H9 (cell line): ENCODE data around the gene ULK2. TPM values are rescaled to one million over a fixed set of nuclear protein-coding genes. Genes with fewer than 3 reads are reported as not detected.

Source experiments
- DNase-seq: peaks from one replicate; pipeline ENCODE4 v3.0.0-alpha.2; 2017
- H2AFZ ChIP-seq: one replicate; pipeline ENCODE4 v1.6.1; 2013; ENCODE audit warnings: mild to moderate bottlenecking, low read length, control low read depth, moderate library complexity
- H2AK5ac ChIP-seq: 2 replicates; pipeline ENCODE4 v1.6.1; 2013; ENCODE audit warnings: low read length, control low read depth, mixed read lengths; ENCODE audit not compliant: insufficient read length
- H2BK120ac ChIP-seq: one replicate; pipeline ENCODE4 v1.6.1; 2013; ENCODE audit warnings: low read depth, mild to moderate bottlenecking, low read length, control low read depth, inconsistent platforms; ENCODE audit not compliant: poor library complexity, severe bottlenecking
- H2BK12ac ChIP-seq: 2 replicates; pipeline ENCODE4 v1.6.1; 2013; ENCODE audit warnings: low read length, control low read depth, mixed read lengths, low read depth; ENCODE audit not compliant: insufficient read length
- H2BK15ac ChIP-seq: 2 replicates; pipeline ENCODE4 v1.6.1; 2013; ENCODE audit warnings: low read depth, low read length, control low read depth
- H2BK20ac ChIP-seq: one replicate; pipeline ENCODE4 v1.6.1; 2013; ENCODE audit warnings: low read depth, mild to moderate bottlenecking, low read length, control low read depth, inconsistent platforms; ENCODE audit not compliant: poor library complexity, severe bottlenecking
- H2BK5ac ChIP-seq: 2 replicates; pipeline ENCODE4 v1.6.1; 2013; ENCODE audit warnings: low read length, control low read depth, mixed read lengths; ENCODE audit not compliant: insufficient read length
- H3K14ac ChIP-seq: 2 replicates; pipeline ENCODE4 v1.6.1; 2013; ENCODE audit warnings: low read length, control low read depth; ENCODE audit not compliant: insufficient read depth
- H3K18ac ChIP-seq: 2 replicates; pipeline ENCODE4 v1.6.1; 2013; ENCODE audit warnings: low read depth, mild to moderate bottlenecking, mixed read lengths, low read length, control low read depth; ENCODE audit not compliant: insufficient read length
- H3K23ac ChIP-seq: 2 replicates; pipeline ENCODE4 v1.6.1; 2013; ENCODE audit warnings: low read length, control low read depth, mixed read lengths, low read depth; ENCODE audit not compliant: insufficient read length
- H3K23me2 ChIP-seq: 2 replicates; pipeline ENCODE4 v1.6.1; 2013; ENCODE audit warnings: low read depth, mild to moderate bottlenecking, mixed read lengths, low read length, control low read depth; ENCODE audit not compliant: insufficient read length, poor library complexity, severe bottlenecking
- H3K27ac ChIP-seq: 2 replicates; pipeline ENCODE4 v1.5.1; 2013; ENCODE audit warnings: low read length, control low read depth, mixed read lengths, low read depth; ENCODE audit not compliant: insufficient read length
- H3K27me3 ChIP-seq: 2 replicates; pipeline ENCODE4 v1.6.1; 2013; ENCODE audit warnings: low read length, control low read depth, inconsistent platforms; ENCODE audit not compliant: insufficient read depth
- H3K4ac ChIP-seq: 2 replicates; pipeline ENCODE4 v1.6.1; 2013; ENCODE audit warnings: low read depth, mild to moderate bottlenecking, control low read depth, inconsistent platforms, low read length, moderate library complexity
- H3K4me1 ChIP-seq: 2 replicates; pipeline ENCODE4 v1.6.1; 2013; ENCODE audit warnings: low read length, control low read depth, inconsistent platforms; ENCODE audit not compliant: insufficient read depth
- H3K4me2 ChIP-seq: 2 replicates; pipeline ENCODE4 v1.6.1; 2013; ENCODE audit warnings: low read length, control low read depth, mixed read lengths; ENCODE audit not compliant: insufficient read length, insufficient read depth
- H3K56ac ChIP-seq: 2 replicates; pipeline ENCODE4 v1.6.1; 2013; ENCODE audit warnings: low read depth, mild to moderate bottlenecking, mixed read lengths, low read length, control low read depth; ENCODE audit not compliant: insufficient read length
- H3K79me1 ChIP-seq: 2 replicates; pipeline ENCODE4 v1.6.1; 2013; ENCODE audit warnings: low read depth, mild to moderate bottlenecking, moderate library complexity, low read length, control low read depth, inconsistent platforms; ENCODE audit not compliant: insufficient read depth, poor library complexity, severe bottlenecking
- H3K79me2 ChIP-seq: 2 replicates; pipeline ENCODE4 v1.6.1; 2013; ENCODE audit warnings: low read length, control low read depth, inconsistent platforms; ENCODE audit not compliant: insufficient read depth
- H3K9ac ChIP-seq: 2 replicates; pipeline ENCODE4 v1.6.1; 2013; ENCODE audit warnings: low read length, control low read depth, mixed read lengths; ENCODE audit not compliant: insufficient read length; ENCODE audit errors: extremely low read depth
- H3K9me3 ChIP-seq: one replicate; pipeline ENCODE4 v1.6.1; 2013; ENCODE audit warnings: low read depth, low read length, inconsistent platforms; ENCODE audit not compliant: control insufficient read depth
- H3T11ph ChIP-seq: one replicate; pipeline ENCODE4 v1.6.1; 2013; ENCODE audit warnings: mild to moderate bottlenecking, low read length, control low read depth, inconsistent platforms
- H4K20me1 ChIP-seq: one replicate; pipeline ENCODE4 v1.6.1; 2013; ENCODE audit not compliant: control insufficient read depth, insufficient read length, insufficient read depth
- H4K5ac ChIP-seq: 2 replicates; pipeline ENCODE4 v1.6.1; 2013; ENCODE audit warnings: low read depth, mild to moderate bottlenecking, mixed read lengths, low read length, control low read depth; ENCODE audit not compliant: insufficient read length
- H4K8ac ChIP-seq: replicated peaks from 2 replicates; pipeline ENCODE4 v1.6.1; 2013; ENCODE audit warnings: low read length, control low read depth, mixed read lengths, low read depth; ENCODE audit not compliant: insufficient read length
- H4K91ac ChIP-seq: 2 replicates; pipeline ENCODE4 v1.6.1; 2013; ENCODE audit warnings: low read depth, mild to moderate bottlenecking, moderate library complexity, mixed read lengths, low read length, control low read depth; ENCODE audit not compliant: insufficient read length
- H3K27ac Mint-ChIP-seq, 3 experiments: 2 replicates in 2 of 3; 3 replicates in 1 of 3; pipeline ENCODE4 v1.8.0; 2020 to 2021; ENCODE audit warnings: mixed read lengths in 3 of 3, mild to moderate bottlenecking in 1 of 3, moderate library complexity in 1 of 3
- H3K27me3 Mint-ChIP-seq: 2 replicates; pipeline ENCODE4 v1.8.0; 2021; ENCODE audit warnings: low read depth, mild to moderate bottlenecking, moderate library complexity, mixed read lengths
- H3K36me3 Mint-ChIP-seq, 3 experiments: 2 replicates in 2 of 3; 3 replicates in 1 of 3; pipeline ENCODE4 v1.8.0; 2020 to 2021; ENCODE audit warnings: low read depth in 3 of 3, mixed read lengths in 3 of 3; ENCODE audit not compliant: insufficient read depth in 1 of 3
- H3K4me1 Mint-ChIP-seq, 2 experiments: 2 replicates each; pipeline ENCODE4 v1.8.0; 2020; ENCODE audit warnings: mixed read lengths in 2 of 2
- H3K4me3 Mint-ChIP-seq, 2 experiments: 2 replicates in 1 of 2; 3 replicates in 1 of 2; pipeline ENCODE4 v1.8.0; 2020 to 2021; ENCODE audit warnings: mild to moderate bottlenecking in 2 of 2, mixed read lengths in 2 of 2, moderate library complexity in 1 of 2
- H3K9me3 Mint-ChIP-seq, 2 experiments: 2 replicates in 1 of 2; 3 replicates in 1 of 2; pipeline ENCODE4 v1.8.0; 2020; ENCODE audit warnings: mild to moderate bottlenecking in 2 of 2, mixed read lengths in 2 of 2, moderate library complexity in 1 of 2
- CTCF ChIP-seq: fragments of 200-600 bp; sonication (generic); conservative IDR thresholded peaks from 3 replicates; pipeline ENCODE4 v1.8.0; 2021; ENCODE audit warnings: antibody characterized with exemption, mild to moderate bottlenecking
- WGBS: extraction: QIAGEN DNeasy Blood & Tissue Kit; methylation state at CpG from one replicate; pipeline ENCODE4 v1.1.7; 2013; ENCODE audit warnings: missing lambda C conversion rate, low lambda C conversion rate, mixed read lengths; ENCODE audit not compliant: insufficient read length; ENCODE audit errors: extremely low coverage; 5-methylcytosine and 5-hydroxymethylcytosine counted together
- total RNA-seq: library from RNA; stranded (reverse); gene quantifications from 2 replicates; pipeline ENCODE4 v1.2.1, GENCODE V29; 2021

Gene ULK2
- total RNA-seq, 1 experiment from 2014 or later: 11.5 TPM

- no peak overlapping the region for H3K4ac ChIP-seq
- no peaks in the 10 kb centered on the region for H3K4me1 ChIP-seq
- Mint-ChIP-seq H3K9me3 (no peaks in the 10 kb centered on the region), H3K4me3 (no peak overlapping the region), H3K27ac (peak overlapping the region in 1 of 3 experiments; percentile 76; a peak in 1 of 7 replicates), H3K36me3 (no peaks in the 10 kb centered on the region), H3K27me3 (peaks cover 4% of the 10 kb centered on the region; the same call in 1 of the 2 replicates), H3K4me1 (no peaks in the 10 kb centered on the region)
- no peak overlapping the region for H2BK120ac ChIP-seq
- H3K9ac ChIP-seq: no peak overlapping the region
- no peak overlapping the region for H3K18ac ChIP-seq
- H3K23ac ChIP-seq: no peak overlapping the region
- no peak overlapping the region for H4K5ac ChIP-seq
- no peaks in the 10 kb centered on the region for H3K27me3 ChIP-seq
- no peak overlapping the region for H4K8ac ChIP-seq
- no peak overlapping the region for H3K56ac ChIP-seq
- no peaks in the 10 kb centered on the region for H3K23me2 ChIP-seq
- H3K27ac ChIP-seq: no peak overlapping the region
- no peaks in the 10 kb centered on the region for H3K9me3 ChIP-seq
- no peak overlapping the region for H2AK5ac ChIP-seq
- no peaks in the 10 kb centered on the region for H3K79me1 ChIP-seq
- no peak overlapping the region for H2BK20ac ChIP-seq
- no peak for DNase-seq
- WGBS: no CpG with 5 or more reads among the region's 11 CpGs
- no peak overlapping the region for H3T11ph ChIP-seq
- H2BK5ac ChIP-seq: no peak overlapping the region
- no peak overlapping the region for H4K91ac ChIP-seq
- TF ChIP-seq CTCF: no peak
- no peak overlapping the region for H2BK12ac ChIP-seq
- no peaks in the 10 kb centered on the region for H3K79me2 ChIP-seq
- H3K14ac ChIP-seq: no peak overlapping the region; the same call in 1 of the 2 replicates
- no peak overlapping the region for H2BK15ac ChIP-seq
- H4K20me1 ChIP-seq: no peaks in the 10 kb centered on the region
- H3K4me2 ChIP-seq: no peak overlapping the region
- H2AFZ ChIP-seq: no peak overlapping the region
Measured at GRCh38 chr17:19736071-19736470, 131.7 kb downstream of the ULK2 start.
